ENCODE measurements around the gene TET1. TPM values are rescaled to one million over a fixed set of nuclear protein-coding genes. Genes with fewer than 3 reads are reported as not detected.
A peak's percentile ranks its signal among the peaks of the same experiment; 100 is the strongest.

TET1 gene
- total RNA-seq, 2 experiments from 2014 or later: 1.5 TPM

DNA sequence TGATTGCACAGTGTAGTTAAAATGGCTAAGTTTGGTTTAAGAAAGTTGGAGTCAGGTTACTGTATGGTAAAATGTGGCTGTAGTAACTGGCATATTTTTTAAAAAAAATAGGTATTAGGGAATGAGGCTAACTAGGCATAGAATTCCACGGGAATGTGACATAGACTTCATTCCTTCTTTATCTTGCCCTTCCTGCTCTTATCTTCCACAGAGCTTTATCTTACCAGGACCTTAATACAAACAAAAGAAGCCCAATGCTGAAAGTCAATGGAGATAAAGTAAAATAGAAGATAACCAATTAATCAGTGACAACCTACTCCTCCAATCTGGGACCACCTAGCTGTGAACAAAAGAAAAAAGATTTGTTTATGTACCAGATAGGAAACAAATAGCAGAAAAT lies 58.1 kb downstream of the TET1 start:
- Mint-ChIP-seq H3K4me3 (no peak overlapping the region), H3K27me3 (no peaks in the 10 kb centered on the region), H3K27ac (no peak overlapping the region), H3K9me3 (no peaks in the 10 kb centered on the region), H3K36me3 (ENCODE audit: low read depth) (peaks cover 8% of the 10 kb centered on the region), H3K4me1 (ENCODE audit: low read depth) (peaks cover 10% of the 10 kb centered on the region)
- Histone ChIP-seq H3K36me3 (ENCODE audit: insufficient read depth, low read length) (no peaks in the 10 kb centered on the region), H3K27me3 (ENCODE audit: control insufficient read depth in 1 of 2, insufficient read depth in 2 of 2, low read length in 2 of 2) (no peaks in the 10 kb centered on the region), H3K4me3 (ENCODE audit: low read length) (no peak overlapping the region), H3K4me1 (ENCODE audit: insufficient read depth, low read length) (no peaks in the 10 kb centered on the region), H3K27ac (ENCODE audit: low read depth in 1 of 2, low read length in 2 of 2) (no peak overlapping the region), H3K9me3 (ENCODE audit: control insufficient read depth in 1 of 2, insufficient read depth in 1 of 2, low read length in 2 of 2) (no peaks in the 10 kb centered on the region)
- intact Hi-C loops (cut with DNase I, micrococcal nuclease): no loop called here
- TF ChIP-seq, protein P1, sequence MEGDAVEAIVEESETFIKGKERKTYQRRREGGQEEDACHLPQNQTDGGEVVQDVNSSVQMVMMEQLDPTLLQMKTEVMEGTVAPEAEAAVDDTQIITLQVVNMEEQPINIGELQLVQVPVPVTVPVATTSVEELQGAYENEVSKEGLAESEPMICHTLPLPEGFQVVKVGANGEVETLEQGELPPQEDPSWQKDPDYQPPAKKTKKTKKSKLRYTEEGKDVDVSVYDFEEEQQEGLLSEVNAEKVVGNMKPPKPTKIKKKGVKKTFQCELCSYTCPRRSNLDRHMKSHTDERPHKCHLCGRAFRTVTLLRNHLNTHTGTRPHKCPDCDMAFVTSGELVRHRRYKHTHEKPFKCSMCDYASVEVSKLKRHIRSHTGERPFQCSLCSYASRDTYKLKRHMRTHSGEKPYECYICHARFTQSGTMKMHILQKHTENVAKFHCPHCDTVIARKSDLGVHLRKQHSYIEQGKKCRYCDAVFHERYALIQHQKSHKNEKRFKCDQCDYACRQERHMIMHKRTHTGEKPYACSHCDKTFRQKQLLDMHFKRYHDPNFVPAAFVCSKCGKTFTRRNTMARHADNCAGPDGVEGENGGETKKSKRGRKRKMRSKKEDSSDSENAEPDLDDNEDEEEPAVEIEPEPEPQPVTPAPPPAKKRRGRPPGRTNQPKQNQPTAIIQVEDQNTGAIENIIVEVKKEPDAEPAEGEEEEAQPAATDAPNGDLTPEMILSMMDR (IDR thresholded peaks at IDR 0.05): no peak
- ATAC-seq (ENCODE audit: poor library complexity): no peak
- POLR2A ChIA-PET: no interaction called here
- CTCF ChIA-PET: no interaction called here
- no peak for DNase-seq

DNA sequence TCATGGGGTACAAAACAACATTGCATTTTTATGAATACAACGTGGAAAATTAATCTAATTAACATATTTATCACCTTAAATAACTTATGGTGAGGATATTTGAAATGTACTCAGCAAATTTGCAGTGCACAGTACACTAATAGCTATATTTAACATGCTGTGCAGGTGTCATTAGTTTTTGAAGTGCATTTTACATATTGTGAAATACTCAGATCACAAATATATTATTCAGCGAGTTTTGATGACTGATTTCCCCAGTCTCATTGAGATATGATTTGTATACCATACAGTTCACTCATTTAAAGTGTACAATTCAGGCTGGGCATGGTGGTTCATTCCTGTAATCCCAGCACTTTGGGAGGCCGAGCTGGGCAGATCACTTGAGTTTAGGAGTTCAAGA lies 59.5 kb downstream of the TET1 start:
- CTCF ChIA-PET: interaction anchor here (0.7 kb wide), 1 partner anchor 18 kb away, joined by 3 read pairs; no protein-coding TSS in a partner anchor

DNA sequence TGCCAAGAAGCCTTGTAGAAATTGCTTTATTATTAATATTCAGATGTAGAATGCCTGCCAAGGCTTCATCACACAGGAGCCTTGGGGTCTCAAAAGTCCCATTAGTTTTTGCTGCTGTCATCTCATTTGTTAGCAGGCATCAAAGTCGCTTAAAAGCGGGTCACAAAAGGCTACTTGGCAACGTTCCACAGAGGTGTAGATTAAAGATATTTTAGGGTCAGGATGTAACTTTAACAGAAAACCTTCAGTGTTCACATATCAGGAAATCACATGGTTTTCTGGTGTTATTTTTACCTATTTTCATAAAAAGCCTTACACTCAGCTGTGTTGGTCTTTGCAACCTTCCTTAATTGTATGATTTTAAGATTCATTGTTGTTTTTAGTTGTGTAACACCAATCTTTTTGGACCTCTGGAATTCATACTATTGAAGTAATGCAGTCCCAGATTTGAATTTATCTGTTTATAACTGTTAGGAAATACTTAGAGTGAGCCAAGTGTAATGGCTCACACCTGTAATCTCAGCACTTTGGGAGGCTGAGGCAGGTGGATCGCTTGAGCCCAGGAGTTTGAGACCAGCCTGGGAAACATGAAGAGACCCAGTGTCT lies 65.3 kb downstream of the TET1 start:
- intact Hi-C loops (cut with DNase I, micrococcal nuclease): no loop called here
- peak in 2 of 14 experiments; percentile 8 to 17 for DNase-seq

More for the DNA sequence above, 59.5 kb downstream of the TET1 start:
- Histone ChIP-seq H3K9me3 (ENCODE audit: control insufficient read depth in 1 of 2, insufficient read depth in 1 of 2, low read length in 2 of 2) (no peaks in the 10 kb centered on the region), H3K4me3 (ENCODE audit: low read length) (no peak overlapping the region), H3K4me1 (ENCODE audit: insufficient read depth, low read length) (no peaks in the 10 kb centered on the region), H3K27ac (ENCODE audit: low read depth in 1 of 2, low read length in 2 of 2) (no peak overlapping the region), H3K36me3 (ENCODE audit: insufficient read depth, low read length) (no peaks in the 10 kb centered on the region), H3K27me3 (ENCODE audit: control insufficient read depth in 1 of 2, insufficient read depth in 2 of 2, low read length in 2 of 2) (no peaks in the 10 kb centered on the region)
- no peak for DNase-seq
- intact Hi-C loops (cut with DNase I, micrococcal nuclease): no loop called here
- TF ChIP-seq, protein P1 (IDR thresholded peaks at IDR 0.05): no peak
- no peak for ATAC-seq (ENCODE audit: poor library complexity)
- POLR2A ChIA-PET: no interaction called here
- H3K9me3 Mint-ChIP-seq: no peaks in the 10 kb centered on the region
- peaks cover 5% of the 10 kb centered on the region for H3K36me3 Mint-ChIP-seq (ENCODE audit: low read depth)
- H3K4me3 Mint-ChIP-seq: no peak overlapping the region
- no peak overlapping the region for H3K27ac Mint-ChIP-seq
- H3K27me3 Mint-ChIP-seq: no peaks in the 10 kb centered on the region
- peaks cover 16% of the 10 kb centered on the region for H3K4me1 Mint-ChIP-seq (ENCODE audit: low read depth)

More for the DNA sequence above, 65.3 kb downstream of the TET1 start:
- no peak for ATAC-seq (ENCODE audit: poor library complexity)
- ChIA-PET POLR2A (interaction anchor here (0.6 kb wide), 1 partner anchor 11 kb away, joined by 3 read pairs; no protein-coding TSS in a partner anchor), CTCF (no interaction called here)
- peak overlapping the region; percentile 60 for H3K4me3 Mint-ChIP-seq
- Histone ChIP-seq H3K27me3 (ENCODE audit: control insufficient read depth in 1 of 2, insufficient read depth in 2 of 2, low read length in 2 of 2) (no peaks in the 10 kb centered on the region), H3K4me3 (ENCODE audit: low read length) (no peak overlapping the region), H3K4me1 (ENCODE audit: insufficient read depth, low read length) (peaks cover 26% of the 10 kb centered on the region), H3K36me3 (ENCODE audit: insufficient read depth, low read length) (no peaks in the 10 kb centered on the region), H3K27ac (ENCODE audit: low read depth in 1 of 2, low read length in 2 of 2) (no peak overlapping the region), H3K9me3 (ENCODE audit: control insufficient read depth in 1 of 2, insufficient read depth in 1 of 2, low read length in 2 of 2) (no peaks in the 10 kb centered on the region)
- H3K27ac Mint-ChIP-seq: peak overlapping the region; percentile 74
- no peaks in the 10 kb centered on the region for H3K27me3 Mint-ChIP-seq
- TF ChIP-seq, protein P1 (IDR thresholded peaks at IDR 0.05): no peak
- H3K4me1 Mint-ChIP-seq (ENCODE audit: low read depth): peaks cover 47% of the 10 kb centered on the region
- H3K36me3 Mint-ChIP-seq (ENCODE audit: low read depth): peaks cover under 1% of the 10 kb centered on the region
- no peaks in the 10 kb centered on the region for H3K9me3 Mint-ChIP-seq
